ENCODE data around the gene CD151.

CD151 gene

GRCh38 chr11:832529-833113, at the start of gene CD151:
Gene CD151 (plus strand): TSS chr11:832952. CDS start chr11:836070, 3,118 bp downstream.
- peak; percentile 48 for DNase-seq

GRCh38 chr11:783581-784015, 49.2 kb upstream of the CD151 start:
- DNase-seq = peak; percentile 46

GRCh38 chr11:786235-787083, 46.3 kb upstream of the CD151 start:
- DNase-seq = no peak

- DNase-seq = no peak
Measured at GRCh38 chr11:787084-787675, 45.6 kb upstream of the CD151 start.

GRCh38 chr11:788009-788640, 44.6 kb upstream of the CD151 start:
- no peak for DNase-seq

GRCh38 chr11:788953-789940, 43.5 kb upstream of the CD151 start:
- DNase-seq = no peak

GRCh38 chr11:789943-790342, 42.8 kb upstream of the CD151 start, which contains the start of gene CEND1:
Gene CEND1 (minus strand): TSS chr11:790090. CDS start chr11:788576, 1,514 bp downstream.
- peak; percentile 49 for DNase-seq

GRCh38 chr11:790721-791564, 41.8 kb upstream of the CD151 start:
- DNase-seq = no peak

- DNase-seq = no peak
Measured at GRCh38 chr11:791658-792534, 40.9 kb upstream of the CD151 start.

GRCh38 chr11:792535-792821, 40.3 kb upstream of the CD151 start:
- DNase-seq = no peak

GRCh38 chr11:792873-793272, 39.9 kb upstream of the CD151 start:
- no peak for DNase-seq

- no peak for DNase-seq
Measured at GRCh38 chr11:793556-793955, 39.2 kb upstream of the CD151 start.

GRCh38 chr11:794013-794765, 38.6 kb upstream of the CD151 start:
- no peak for DNase-seq

GRCh38 chr11:794766-795633, 37.8 kb upstream of the CD151 start:
- no peak for DNase-seq

- peak; percentile 86 for DNase-seq
Measured at GRCh38 chr11:795634-796564, 36.9 kb upstream of the CD151 start.

GRCh38 chr11:796565-797295, 36.0 kb upstream of the CD151 start:
- no peak for DNase-seq

Data from activated naive CD4-positive, alpha-beta T cell treated with Interleukin-2 at 50 U/mL for 16 hours (primary cell).